Fibroblast of the conjunctiva (primary cell): ENCODE data around the gene GABRA5.
"Not testable (repeated sequence)": the region's sequence is repeated elsewhere in the genome, so short reads cannot be mapped to it uniquely, and the experiment has no call there.

ENCODE experiments used
- DNase-seq: peaks from one replicate; pipeline ENCODE4 v3.0.0-alpha.2; 2010; ENCODE audit warnings: low read depth

The GABRA5 gene

GRCh38 chr15:26866298-26867199, at the start of gene GABRA5:
Gene GABRA5, plus strand, starts transcription at chr15:26867062. Its CDS starts 2,187 bp downstream, at chr15:26869249.
- DNase-seq, result no peak

GRCh38 chr15:26831191-26831590, 35.7 kb upstream of the GABRA5 start:
- DNase-seq, result not testable (repeated sequence)

GRCh38 chr15:26831951-26832350, 34.9 kb upstream of the GABRA5 start:
- no peak for DNase-seq

GRCh38 chr15:26838742-26839460, 28.0 kb upstream of the GABRA5 start:
- DNase-seq, result no peak

GRCh38 chr15:26841514-26841913, 25.3 kb upstream of the GABRA5 start:
- DNase-seq, result no peak

GRCh38 chr15:26841941-26842340, 24.9 kb upstream of the GABRA5 start:
- DNase-seq, result no peak

GRCh38 chr15:26842391-26842790, 24.5 kb upstream of the GABRA5 start:
- no peak for DNase-seq

GRCh38 chr15:26844901-26845300, 22.0 kb upstream of the GABRA5 start:
- no peak for DNase-seq

- DNase-seq, result no peak
Observed at GRCh38 chr15:26848498-26848897, 18.4 kb upstream of the GABRA5 start.

GRCh38 chr15:26850161-26850560, 16.7 kb upstream of the GABRA5 start:
- no peak for DNase-seq

- no peak for DNase-seq
Observed at GRCh38 chr15:26852980-26853379, 13.9 kb upstream of the GABRA5 start.

- DNase-seq, result no peak
Observed at GRCh38 chr15:26854435-26854834, 12.4 kb upstream of the GABRA5 start.

GRCh38 chr15:26864664-26865191, 2.1 kb upstream of the GABRA5 start:
- peak; percentile 16 for DNase-seq

GRCh38 chr15:26867200-26868007, 542 bp downstream of the GABRA5 start:
- no peak for DNase-seq

GRCh38 chr15:26868029-26868685, 1.3 kb downstream of the GABRA5 start:
- no peak for DNase-seq

- no peak for DNase-seq
Observed at GRCh38 chr15:26869628-26870027, 2.8 kb downstream of the GABRA5 start.

GRCh38 chr15:26870346-26870745, 3.5 kb downstream of the GABRA5 start:
- no peak for DNase-seq

- no peak for DNase-seq
Observed at GRCh38 chr15:26872206-26872605, 5.3 kb downstream of the GABRA5 start.

- DNase-seq, result no peak
Observed at GRCh38 chr15:26873846-26874245, 7.0 kb downstream of the GABRA5 start.

GRCh38 chr15:26874774-26875475, 8.1 kb downstream of the GABRA5 start:
- no peak for DNase-seq

- no peak for DNase-seq
Observed at GRCh38 chr15:26875476-26875850, 8.6 kb downstream of the GABRA5 start.
